OCI-LY3 (cell line): ENCODE results near the gene ANTXR2.

Experiments
- CTCF ChIP-seq: fragments of 200-600, 300-600 bp; sonication (generic); IDR thresholded peaks from 2 replicates; pipeline ENCODE4 v1.5.1; 2014; ENCODE audit warnings: antibody characterized with exemption, low read length, low read depth
- EZH2phosphoT487 ChIP-seq: fragments of 200-600 bp; shearing (Covaris generic); IDR thresholded peaks from 2 replicates; pipeline ENCODE4 v1.6.1; 2018; ENCODE audit warnings: antibody characterized with exemption, mixed run types, low read depth

GRCh38 chr4:79922011-79922410 is 151.0 kb downstream of the ANTXR2 start:
- TF ChIP-seq CTCF (no peak), EZH2phosphoT487 (no peak)
